GM23338 (cell line): ENCODE measurements around the gene FKBP5. TPM values are rescaled to one million over a fixed set of nuclear protein-coding genes. Genes with fewer than 3 reads are reported as not detected.

ENCODE experiments used
- ATAC-seq: fragments of 200-7000 bp; cut with Tn5 transposase; 3 replicates; pipeline ENCODE4 v1.9.1; 2020
- DNase-seq: peaks from one replicate; pipeline ENCODE4 v3.0.0-alpha.2; 2015; ENCODE audit warnings: low spot score
- H2AFZ ChIP-seq: fragments of 200-600 bp; sonication (generic); 2 replicates; pipeline ENCODE4 v1.8.0; 2016; ENCODE audit warnings: antibody characterized with exemption, mild to moderate bottlenecking, moderate library complexity
- H3F3A ChIP-seq: fragments of 200-600 bp; sonication (generic); replicated peaks from 2 replicates; pipeline ENCODE4 v1.8.0; 2017; ENCODE audit warnings: antibody characterized with exemption, mixed run types, low read depth
- H3K27ac ChIP-seq: fragments of 200-600 bp; sonication (generic); 2 replicates; pipeline ENCODE4 v1.6.1; 2016; ENCODE audit warnings: low read depth
- H3K27me3 ChIP-seq: fragments of 200-600 bp; sonication (generic); 2 replicates; pipeline ENCODE4 v1.8.0; 2016; ENCODE audit warnings: mild to moderate bottlenecking, mixed run types, moderate library complexity; ENCODE audit not compliant: insufficient read depth
- H3K36me3 ChIP-seq: fragments of 200-600 bp; sonication (generic); 2 replicates; pipeline ENCODE4 v1.8.0; 2016; ENCODE audit warnings: mild to moderate bottlenecking; ENCODE audit not compliant: insufficient read depth
- H3K4me1 ChIP-seq: fragments of 200-600 bp; sonication (generic); 2 replicates; pipeline ENCODE4 v1.8.0; 2016; ENCODE audit warnings: mild to moderate bottlenecking, moderate library complexity; ENCODE audit not compliant: insufficient read depth
- H3K4me2 ChIP-seq: fragments of 200-600 bp; sonication (generic); 2 replicates; pipeline ENCODE4 v1.7.1; 2017; ENCODE audit warnings: mixed run types
- H3K4me3 ChIP-seq: fragments of 200-600 bp; sonication (generic); 2 replicates; pipeline ENCODE4 v1.6.1; 2016; ENCODE audit warnings: mixed run types
- H3K79me2 ChIP-seq: fragments of 200-600 bp; sonication (generic); replicated peaks from 2 replicates; pipeline ENCODE4 v1.8.0; 2017; ENCODE audit warnings: mild to moderate bottlenecking; ENCODE audit not compliant: insufficient read depth
- H3K9me2 ChIP-seq: fragments of 200-600 bp; sonication (generic); 2 replicates; pipeline ENCODE4 v1.8.0; 2017; ENCODE audit not compliant: insufficient read depth
- H4K20me1 ChIP-seq: fragments of 200-600 bp; sonication (generic); replicated peaks from 2 replicates; pipeline ENCODE4 v1.8.0; 2017; ENCODE audit warnings: mild to moderate bottlenecking; ENCODE audit not compliant: insufficient read depth
- H3K27ac Mint-ChIP-seq: 2 replicates; pipeline ENCODE4 v1.8.0; 2020; ENCODE audit warnings: inconsistent platforms, mild to moderate bottlenecking, moderate library complexity, mixed read lengths
- H3K27me3 Mint-ChIP-seq: 3 replicates; pipeline ENCODE4 v1.8.0; 2022; ENCODE audit warnings: low read depth, mild to moderate bottlenecking, moderate library complexity, mixed read lengths, inconsistent platforms; ENCODE audit not compliant: insufficient read depth, poor library complexity
- H3K36me3 Mint-ChIP-seq: 3 replicates; pipeline ENCODE4 v1.8.0; 2021; ENCODE audit warnings: low read depth, mild to moderate bottlenecking, inconsistent platforms, moderate library complexity, mixed read lengths
- H3K4me1 Mint-ChIP-seq: 3 replicates; pipeline ENCODE4 v1.8.0; 2020; ENCODE audit warnings: mild to moderate bottlenecking, inconsistent platforms, mixed read lengths
- H3K4me3 Mint-ChIP-seq: 3 replicates; pipeline ENCODE4 v1.8.0; 2021; ENCODE audit warnings: moderate library complexity, mild to moderate bottlenecking, inconsistent platforms, mixed read lengths
- H3K9me3 Mint-ChIP-seq: 3 replicates; pipeline ENCODE4 v1.8.0; 2020; ENCODE audit warnings: moderate library complexity, mild to moderate bottlenecking, inconsistent platforms, mixed read lengths
- CREB1 ChIP-seq: fragments of 250-450 bp; sonication (Bioruptor Pico); IDR thresholded peaks from 2 replicates; pipeline ENCODE4 v1.5.0; 2020; ENCODE audit warnings: low read depth, mild to moderate bottlenecking, moderate library complexity
- EZH2 ChIP-seq: fragments of 200-600 bp; sonication (generic); IDR thresholded peaks from one replicate; pipeline ENCODE4 v1.8.0; 2017; ENCODE audit warnings: antibody characterized with exemption, mild to moderate bottlenecking, low read depth; ENCODE audit not compliant: unreplicated experiment
- EZH2phosphoT487 ChIP-seq: fragments of 200-600 bp; sonication (generic); IDR thresholded peaks from one replicate; pipeline ENCODE4 v1.8.1; 2018; ENCODE audit warnings: antibody characterized with exemption; ENCODE audit not compliant: unreplicated experiment
- JUNB ChIP-seq: IDR thresholded peaks from one replicate; pipeline ENCODE4 v1.6.1; 2016; ENCODE audit warnings: antibody characterized with exemption; ENCODE audit not compliant: unreplicated experiment
- NANOG ChIP-seq: IDR thresholded peaks from 2 replicates; pipeline ENCODE4 v1.6.1; 2016; ENCODE audit warnings: antibody characterized with exemption, borderline replicate concordance
- POLR2AphosphoS5 ChIP-seq: IDR thresholded peaks from 2 replicates; pipeline ENCODE4 v1.6.1; 2016; ENCODE audit warnings: antibody characterized with exemption, low read depth
- STAT1 ChIP-seq: IDR thresholded peaks from one replicate; pipeline ENCODE4 v1.6.1; 2016; ENCODE audit warnings: antibody characterized with exemption; ENCODE audit not compliant: unreplicated experiment
- ZNF114 ChIP-seq: fragments of 250-450 bp; sonication (Bioruptor Pico); IDR thresholded peaks from 2 replicates; pipeline ENCODE4 v1.5.0; 2020; ENCODE audit warnings: mild to moderate bottlenecking, moderate library complexity
- ZNF331 ChIP-seq: fragments of 250-450 bp; sonication (Bioruptor Pico); IDR thresholded peaks from 2 replicates; pipeline ENCODE4 v1.5.0; 2020; ENCODE audit warnings: low read depth, mild to moderate bottlenecking, moderate library complexity
- polyA plus RNA-seq: library from polyadenylated mRNA; unstranded; fragments of >200 nt; fragmentation: Nextera tagmentation; extraction: Ambion mirVana; gene quantifications from 2 replicates; pipeline ENCODE4 v1.2.1, GENCODE V29; 2016
- total RNA-seq: library from RNA; depleted of rRNA; stranded (reverse); fragments of >200 nt; shearing (Covaris generic); gene quantifications from 2 replicates; pipeline ENCODE4 v1.2.3, GENCODE V29; 2014
- TF ChIP-seq, protein P1 (sequence below): IDR thresholded peaks from 2 replicates; pipeline ENCODE4 v1.6.1; 2016; ENCODE audit warnings: antibody characterized with exemption
- TF ChIP-seq, protein P2 (sequence below): fragments of 250-450 bp; sonication (Bioruptor Pico); IDR thresholded peaks from 2 replicates; pipeline ENCODE4 v1.5.0; 2020; ENCODE audit warnings: mild to moderate bottlenecking, moderate library complexity
- TF ChIP-seq, protein P3 (sequence below), 2 experiments: fragments of 200-600 bp in 1 of 2; sonication (generic) in 1 of 2; conservative IDR thresholded peaks; 2 replicates each; pipeline versions ENCODE4 v1.5.1 to v1.6.1; 2016 to 2017; ENCODE audit warnings: antibody characterized with exemption in 2 of 2, low read depth in 2 of 2, mild to moderate bottlenecking in 2 of 2, moderate library complexity in 1 of 2
- TF ChIP-seq, protein P4 (sequence below): IDR thresholded peaks from one replicate; pipeline ENCODE4 v1.6.1; 2018; ENCODE audit warnings: antibody characterized with exemption; ENCODE audit not compliant: unreplicated experiment

Gene FKBP5
- total and polyA plus RNA-seq, 2 experiments from 2014 or later: 19.8 to 28.6 TPM

DNA sequence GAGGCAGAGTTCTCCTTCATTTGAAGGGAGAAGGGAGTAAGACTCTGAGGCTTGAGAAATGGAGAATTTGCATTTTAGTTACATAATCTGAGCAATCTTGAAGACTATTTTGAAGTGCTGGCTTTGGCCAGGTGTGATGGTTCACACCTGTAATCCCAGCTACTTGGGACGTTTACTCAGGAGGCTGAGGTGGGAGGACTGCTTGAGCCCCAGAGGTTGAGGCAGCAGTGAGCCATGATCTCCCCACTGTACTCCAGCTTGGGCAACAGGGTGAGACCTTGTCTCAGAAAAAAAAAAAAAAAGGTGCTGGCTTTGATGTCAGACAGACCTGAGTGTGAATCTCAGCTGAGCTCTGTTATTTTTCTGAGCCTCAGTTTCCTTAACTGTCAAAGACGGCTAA, 35.8 kb upstream of the FKBP5 start:
- DNase-seq (no peak), ATAC-seq (no peak)
- TF ChIP-seq, protein P1, sequence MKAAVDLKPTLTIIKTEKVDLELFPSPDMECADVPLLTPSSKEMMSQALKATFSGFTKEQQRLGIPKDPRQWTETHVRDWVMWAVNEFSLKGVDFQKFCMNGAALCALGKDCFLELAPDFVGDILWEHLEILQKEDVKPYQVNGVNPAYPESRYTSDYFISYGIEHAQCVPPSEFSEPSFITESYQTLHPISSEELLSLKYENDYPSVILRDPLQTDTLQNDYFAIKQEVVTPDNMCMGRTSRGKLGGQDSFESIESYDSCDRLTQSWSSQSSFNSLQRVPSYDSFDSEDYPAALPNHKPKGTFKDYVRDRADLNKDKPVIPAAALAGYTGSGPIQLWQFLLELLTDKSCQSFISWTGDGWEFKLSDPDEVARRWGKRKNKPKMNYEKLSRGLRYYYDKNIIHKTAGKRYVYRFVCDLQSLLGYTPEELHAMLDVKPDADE: no peak
- TF ChIP-seq, protein P2, sequence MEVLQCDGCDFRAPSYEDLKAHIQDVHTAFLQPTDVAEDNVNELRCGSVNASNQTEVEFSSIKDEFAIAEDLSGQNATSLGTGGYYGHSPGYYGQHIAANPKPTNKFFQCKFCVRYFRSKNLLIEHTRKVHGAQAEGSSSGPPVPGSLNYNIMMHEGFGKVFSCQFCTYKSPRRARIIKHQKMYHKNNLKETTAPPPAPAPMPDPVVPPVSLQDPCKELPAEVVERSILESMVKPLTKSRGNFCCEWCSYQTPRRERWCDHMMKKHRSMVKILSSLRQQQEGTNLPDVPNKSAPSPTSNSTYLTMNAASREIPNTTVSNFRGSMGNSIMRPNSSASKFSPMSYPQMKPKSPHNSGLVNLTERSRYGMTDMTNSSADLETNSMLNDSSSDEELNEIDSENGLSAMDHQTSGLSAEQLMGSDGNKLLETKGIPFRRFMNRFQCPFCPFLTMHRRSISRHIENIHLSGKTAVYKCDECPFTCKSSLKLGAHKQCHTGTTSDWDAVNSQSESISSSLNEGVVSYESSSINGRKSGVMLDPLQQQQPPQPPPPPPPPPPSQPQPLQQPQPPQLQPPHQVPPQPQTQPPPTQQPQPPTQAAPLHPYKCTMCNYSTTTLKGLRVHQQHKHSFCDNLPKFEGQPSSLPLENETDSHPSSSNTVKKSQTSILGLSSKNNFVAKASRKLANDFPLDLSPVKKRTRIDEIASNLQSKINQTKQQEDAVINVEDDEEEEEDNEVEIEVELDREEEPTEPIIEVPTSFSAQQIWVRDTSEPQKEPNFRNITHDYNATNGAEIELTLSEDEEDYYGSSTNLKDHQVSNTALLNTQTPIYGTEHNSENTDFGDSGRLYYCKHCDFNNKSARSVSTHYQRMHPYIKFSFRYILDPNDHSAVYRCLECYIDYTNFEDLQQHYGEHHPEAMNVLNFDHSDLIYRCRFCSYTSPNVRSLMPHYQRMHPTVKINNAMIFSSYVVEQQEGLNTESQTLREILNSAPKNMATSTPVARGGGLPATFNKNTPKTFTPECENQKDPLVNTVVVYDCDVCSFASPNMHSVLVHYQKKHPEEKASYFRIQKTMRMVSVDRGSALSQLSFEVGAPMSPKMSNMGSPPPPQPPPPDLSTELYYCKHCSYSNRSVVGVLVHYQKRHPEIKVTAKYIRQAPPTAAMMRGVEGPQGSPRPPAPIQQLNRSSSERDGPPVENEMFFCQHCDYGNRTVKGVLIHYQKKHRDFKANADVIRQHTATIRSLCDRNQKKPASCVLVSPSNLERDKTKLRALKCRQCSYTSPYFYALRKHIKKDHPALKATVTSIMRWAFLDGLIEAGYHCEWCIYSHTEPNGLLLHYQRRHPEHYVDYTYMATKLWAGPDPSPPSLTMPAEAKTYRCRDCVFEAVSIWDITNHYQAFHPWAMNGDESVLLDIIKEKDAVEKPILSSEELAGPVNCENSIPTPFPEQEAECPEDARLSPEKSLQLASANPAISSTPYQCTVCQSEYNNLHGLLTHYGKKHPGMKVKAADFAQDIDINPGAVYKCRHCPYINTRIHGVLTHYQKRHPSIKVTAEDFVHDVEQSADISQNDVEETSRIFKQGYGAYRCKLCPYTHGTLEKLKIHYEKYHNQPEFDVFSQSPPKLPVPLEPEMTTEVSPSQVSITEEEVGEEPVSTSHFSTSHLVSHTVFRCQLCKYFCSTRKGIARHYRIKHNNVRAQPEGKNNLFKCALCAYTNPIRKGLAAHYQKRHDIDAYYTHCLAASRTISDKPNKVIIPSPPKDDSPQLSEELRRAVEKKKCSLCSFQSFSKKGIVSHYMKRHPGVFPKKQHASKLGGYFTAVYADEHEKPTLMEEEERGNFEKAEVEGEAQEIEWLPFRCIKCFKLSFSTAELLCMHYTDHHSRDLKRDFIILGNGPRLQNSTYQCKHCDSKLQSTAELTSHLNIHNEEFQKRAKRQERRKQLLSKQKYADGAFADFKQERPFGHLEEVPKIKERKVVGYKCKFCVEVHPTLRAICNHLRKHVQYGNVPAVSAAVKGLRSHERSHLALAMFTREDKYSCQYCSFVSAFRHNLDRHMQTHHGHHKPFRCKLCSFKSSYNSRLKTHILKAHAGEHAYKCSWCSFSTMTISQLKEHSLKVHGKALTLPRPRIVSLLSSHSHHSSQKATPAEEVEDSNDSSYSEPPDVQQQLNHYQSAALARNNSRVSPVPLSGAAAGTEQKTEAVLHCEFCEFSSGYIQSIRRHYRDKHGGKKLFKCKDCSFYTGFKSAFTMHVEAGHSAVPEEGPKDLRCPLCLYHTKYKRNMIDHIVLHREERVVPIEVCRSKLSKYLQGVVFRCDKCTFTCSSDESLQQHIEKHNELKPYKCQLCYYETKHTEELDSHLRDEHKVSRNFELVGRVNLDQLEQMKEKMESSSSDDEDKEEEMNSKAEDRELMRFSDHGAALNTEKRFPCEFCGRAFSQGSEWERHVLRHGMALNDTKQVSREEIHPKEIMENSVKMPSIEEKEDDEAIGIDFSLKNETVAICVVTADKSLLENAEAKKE (CRISPR knock-in tag): no peak
- TF ChIP-seq ZNF331 (CRISPR knock-in tag): no peak
- no peak for TF ChIP-seq POLR2AphosphoS5
- TF ChIP-seq, protein P3, sequence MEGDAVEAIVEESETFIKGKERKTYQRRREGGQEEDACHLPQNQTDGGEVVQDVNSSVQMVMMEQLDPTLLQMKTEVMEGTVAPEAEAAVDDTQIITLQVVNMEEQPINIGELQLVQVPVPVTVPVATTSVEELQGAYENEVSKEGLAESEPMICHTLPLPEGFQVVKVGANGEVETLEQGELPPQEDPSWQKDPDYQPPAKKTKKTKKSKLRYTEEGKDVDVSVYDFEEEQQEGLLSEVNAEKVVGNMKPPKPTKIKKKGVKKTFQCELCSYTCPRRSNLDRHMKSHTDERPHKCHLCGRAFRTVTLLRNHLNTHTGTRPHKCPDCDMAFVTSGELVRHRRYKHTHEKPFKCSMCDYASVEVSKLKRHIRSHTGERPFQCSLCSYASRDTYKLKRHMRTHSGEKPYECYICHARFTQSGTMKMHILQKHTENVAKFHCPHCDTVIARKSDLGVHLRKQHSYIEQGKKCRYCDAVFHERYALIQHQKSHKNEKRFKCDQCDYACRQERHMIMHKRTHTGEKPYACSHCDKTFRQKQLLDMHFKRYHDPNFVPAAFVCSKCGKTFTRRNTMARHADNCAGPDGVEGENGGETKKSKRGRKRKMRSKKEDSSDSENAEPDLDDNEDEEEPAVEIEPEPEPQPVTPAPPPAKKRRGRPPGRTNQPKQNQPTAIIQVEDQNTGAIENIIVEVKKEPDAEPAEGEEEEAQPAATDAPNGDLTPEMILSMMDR (conservative IDR thresholded peaks at IDR 0.05; ENCODE audit: low read depth in 2 of 2): no peak
- TF ChIP-seq CREB1 (CRISPR knock-in tag): no peak
- TF ChIP-seq NANOG: no peak
- TF ChIP-seq ZNF114 (CRISPR knock-in tag): no peak
- TF ChIP-seq EZH2: no peak
- TF ChIP-seq JUNB: no peak
- no peak for TF ChIP-seq STAT1
- no peak for TF ChIP-seq EZH2phosphoT487
- TF ChIP-seq, protein P4, sequence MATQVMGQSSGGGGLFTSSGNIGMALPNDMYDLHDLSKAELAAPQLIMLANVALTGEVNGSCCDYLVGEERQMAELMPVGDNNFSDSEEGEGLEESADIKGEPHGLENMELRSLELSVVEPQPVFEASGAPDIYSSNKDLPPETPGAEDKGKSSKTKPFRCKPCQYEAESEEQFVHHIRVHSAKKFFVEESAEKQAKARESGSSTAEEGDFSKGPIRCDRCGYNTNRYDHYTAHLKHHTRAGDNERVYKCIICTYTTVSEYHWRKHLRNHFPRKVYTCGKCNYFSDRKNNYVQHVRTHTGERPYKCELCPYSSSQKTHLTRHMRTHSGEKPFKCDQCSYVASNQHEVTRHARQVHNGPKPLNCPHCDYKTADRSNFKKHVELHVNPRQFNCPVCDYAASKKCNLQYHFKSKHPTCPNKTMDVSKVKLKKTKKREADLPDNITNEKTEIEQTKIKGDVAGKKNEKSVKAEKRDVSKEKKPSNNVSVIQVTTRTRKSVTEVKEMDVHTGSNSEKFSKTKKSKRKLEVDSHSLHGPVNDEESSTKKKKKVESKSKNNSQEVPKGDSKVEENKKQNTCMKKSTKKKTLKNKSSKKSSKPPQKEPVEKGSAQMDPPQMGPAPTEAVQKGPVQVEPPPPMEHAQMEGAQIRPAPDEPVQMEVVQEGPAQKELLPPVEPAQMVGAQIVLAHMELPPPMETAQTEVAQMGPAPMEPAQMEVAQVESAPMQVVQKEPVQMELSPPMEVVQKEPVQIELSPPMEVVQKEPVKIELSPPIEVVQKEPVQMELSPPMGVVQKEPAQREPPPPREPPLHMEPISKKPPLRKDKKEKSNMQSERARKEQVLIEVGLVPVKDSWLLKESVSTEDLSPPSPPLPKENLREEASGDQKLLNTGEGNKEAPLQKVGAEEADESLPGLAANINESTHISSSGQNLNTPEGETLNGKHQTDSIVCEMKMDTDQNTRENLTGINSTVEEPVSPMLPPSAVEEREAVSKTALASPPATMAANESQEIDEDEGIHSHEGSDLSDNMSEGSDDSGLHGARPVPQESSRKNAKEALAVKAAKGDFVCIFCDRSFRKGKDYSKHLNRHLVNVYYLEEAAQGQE: no peak
- H3K27ac Mint-ChIP-seq: no peak overlapping the region
- no peak overlapping the region for H3K4me3 ChIP-seq
- no peak overlapping the region for H3K4me2 ChIP-seq
- no peaks in the 10 kb centered on the region for H3K9me2 ChIP-seq
- no peak overlapping the region for H3K27ac ChIP-seq
- no peak overlapping the region for H2AFZ ChIP-seq
- H3K9me3 Mint-ChIP-seq: no peaks in the 10 kb centered on the region
- H3K36me3 Mint-ChIP-seq: no peaks in the 10 kb centered on the region; the same call in 2 of the 3 replicates
- H3K79me2 ChIP-seq: no peaks in the 10 kb centered on the region
- peaks cover 19% of the 10 kb centered on the region for H3K27me3 ChIP-seq
- no peak overlapping the region for H3K4me3 Mint-ChIP-seq
- H3F3A ChIP-seq: peaks cover 14% of the 10 kb centered on the region
- no peaks in the 10 kb centered on the region for H3K36me3 ChIP-seq
- peaks cover 56% of the 10 kb centered on the region for H3K4me1 Mint-ChIP-seq
- H3K27me3 Mint-ChIP-seq: peaks cover 30% of the 10 kb centered on the region
- H4K20me1 ChIP-seq: no peaks in the 10 kb centered on the region
- peaks cover 39% of the 10 kb centered on the region for H3K4me1 ChIP-seq
